SK-N-SH (cell line): ENCODE results near the gene ISCA2. TPM values are rescaled to one million over a fixed set of nuclear protein-coding genes. Genes with fewer than 3 reads are reported as not detected.
A peak's percentile ranks its signal among the peaks of the same experiment; 100 is the strongest.

Experiments
- CTCF ChIA-PET: fragments of 300-600, 350-600 bp; formaldehyde crosslinking; extraction: SDS; loops from one replicate; lab custom pipeline; 2021; lab: Yijun Ruan, JAX
- POLR2A ChIA-PET: fragments of 350-600 bp; sonication (Branson Sonifier 250); formaldehyde crosslinking; extraction: SDS; loops from one replicate; lab custom pipeline; 2020; ENCODE audit warnings: antibody characterized with exemption, inconsistent platforms; lab: Yijun Ruan, JAX
- DNase-seq: peaks from one replicate; pipeline ENCODE4 v3.0.0; 2012
- H2AFZ ChIP-seq: fragments of 200-600 bp; sonication (generic); 2 replicates; pipeline ENCODE4 v1.8.1; 2016; ENCODE audit warnings: antibody characterized with exemption, mild to moderate bottlenecking, low read depth
- H3F3A ChIP-seq: fragments of 200-600 bp; sonication (generic); replicated peaks from 2 replicates; pipeline ENCODE3; 2016; ENCODE audit warnings: antibody characterized with exemption, mild to moderate bottlenecking; ENCODE audit not compliant: insufficient read depth
- H3K27ac ChIP-seq, 2 experiments: fragments of 200-500 bp in 1 of 2; fragments of 200-600 bp in 1 of 2; sonication (Bioruptor generic) in 1 of 2; sonication (generic), shearing (Covaris generic) in 1 of 2; 2 replicates each; pipeline versions ENCODE4 v1.5.1 to v1.6.1; 2014 to 2016; ENCODE audit warnings: low read depth in 2 of 2, inconsistent platforms in 1 of 2, low read length in 1 of 2, mild to moderate bottlenecking in 1 of 2, mixed read lengths in 1 of 2
- H3K27me3 ChIP-seq: fragments of 200-600 bp; sonication (generic), shearing (Covaris generic); 2 replicates; pipeline ENCODE4 v1.6.1; 2016; ENCODE audit warnings: mixed run types; ENCODE audit not compliant: insufficient read depth
- H3K36me3 ChIP-seq, 2 experiments: fragments of 200-500 bp in 1 of 2; fragments of 200-600 bp in 1 of 2; sonication (Bioruptor generic) in 1 of 2; sonication (generic) in 1 of 2; replicated peaks in 1 of 2; 2 replicates each; pipeline versions ENCODE3 to v1.5.1; 2014 to 2016; ENCODE audit warnings: low read length in 1 of 2, mild to moderate bottlenecking in 1 of 2; ENCODE audit not compliant: insufficient read depth in 2 of 2, control insufficient read depth in 1 of 2
- H3K4me1 ChIP-seq, 2 experiments: fragments of 200-500 bp in 1 of 2; fragments of 200-600 bp in 1 of 2; sonication (Bioruptor generic) in 1 of 2; sonication (generic), shearing (Covaris generic) in 1 of 2; 2 replicates each; pipeline versions ENCODE4 v1.5.1 to v1.6.1; 2014 to 2016; ENCODE audit warnings: low read depth in 1 of 2, low read length in 1 of 2, mixed run types in 1 of 2; ENCODE audit not compliant: insufficient read depth in 2 of 2, control insufficient read depth in 1 of 2
- H3K4me2 ChIP-seq: fragments of 200-600 bp; sonication (generic), shearing (Covaris generic); 2 replicates; pipeline ENCODE4 v1.6.1; 2017; ENCODE audit warnings: mixed run types
- H3K4me3 ChIP-seq, 2 experiments: fragments of 200-500 bp in 1 of 2; fragments of 200-600 bp in 1 of 2; sonication (Bioruptor generic) in 1 of 2; sonication (generic), shearing (Covaris generic) in 1 of 2; 2 replicates each; pipeline versions ENCODE4 v1.5.1 to v1.8.1; 2014 to 2016; ENCODE audit warnings: low read depth in 2 of 2, inconsistent platforms in 1 of 2, low read length in 1 of 2, mild to moderate bottlenecking in 1 of 2, mixed read lengths in 1 of 2, moderate library complexity in 1 of 2
- H3K79me2 ChIP-seq: fragments of 200-600 bp; sonication (generic); 2 replicates; pipeline ENCODE4 v1.8.1; 2017; ENCODE audit warnings: mild to moderate bottlenecking; ENCODE audit not compliant: insufficient read depth
- H3K9ac ChIP-seq: fragments of 200-600 bp; sonication (generic); 2 replicates; pipeline ENCODE4 v1.6.1; 2017; ENCODE audit warnings: mixed run types
- H3K9me2 ChIP-seq: fragments of 200-600 bp; sonication (generic); 2 replicates; pipeline ENCODE4 v1.6.1; 2017; ENCODE audit warnings: mixed run types
- H3K9me3 ChIP-seq: fragments of 200-600 bp; sonication (generic); 2 replicates; pipeline ENCODE4 v1.6.1; 2017; ENCODE audit warnings: mixed run types, mild to moderate bottlenecking, moderate library complexity
- H4K20me1 ChIP-seq: fragments of 200-600 bp; sonication (generic); 2 replicates; pipeline ENCODE4 v1.6.1; 2017; ENCODE audit warnings: mild to moderate bottlenecking, mixed run types; ENCODE audit not compliant: insufficient read depth
- CTCF ChIP-seq: fragments of 200-600 bp; sonication (generic); IDR thresholded peaks from 2 replicates; pipeline ENCODE4 v1.6.1; 2017; ENCODE audit warnings: antibody characterized with exemption, mild to moderate bottlenecking, moderate library complexity
- FOSL2 ChIP-seq: IDR thresholded peaks from 2 replicates; pipeline ENCODE4 v1.4.0; 2012; ENCODE audit warnings: low read depth, mild to moderate bottlenecking, moderate library complexity, borderline replicate concordance
- GATA2 ChIP-seq: sonication (generic); formaldehyde crosslinking; IDR thresholded peaks from 2 replicates; pipeline ENCODE4 v1.5.0; 2020; ENCODE audit warnings: mild to moderate bottlenecking, missing genetic modification reagents
- JUND ChIP-seq: IDR thresholded peaks from 2 replicates; pipeline ENCODE4 v1.4.0; 2012
- MEF2A ChIP-seq: IDR thresholded peaks from 2 replicates; pipeline ENCODE4 v1.4.0; 2012; ENCODE audit warnings: low read depth, borderline replicate concordance
- MXI1 ChIP-seq: IDR thresholded peaks from 2 replicates; pipeline ENCODE4 v1.6.1; 2012; ENCODE audit warnings: mild to moderate bottlenecking, low read depth, low read length, improper control_type of control experiment
- NFIC ChIP-seq: IDR thresholded peaks from 2 replicates; pipeline ENCODE4 v1.4.0; 2012; ENCODE audit warnings: borderline replicate concordance
- NRF1 ChIP-seq: IDR thresholded peaks from 2 replicates; pipeline ENCODE4 v1.6.1; 2012; ENCODE audit warnings: low read depth, mild to moderate bottlenecking, low read length
- PBX3 ChIP-seq: IDR thresholded peaks from 2 replicates; pipeline ENCODE4; 2012
- RCOR1 ChIP-seq: fragments of 150-350 bp; IDR thresholded peaks from 2 replicates; pipeline ENCODE4 v1.6.1; 2017; ENCODE audit warnings: antibody characterized with exemption, low read length
- REST ChIP-seq: IDR thresholded peaks from 2 replicates; pipeline ENCODE4 v1.6.1; 2012; ENCODE audit warnings: mild to moderate bottlenecking, low read depth, low read length, moderate library complexity
- SMC3 ChIP-seq: IDR thresholded peaks from 2 replicates; pipeline ENCODE4 v1.6.1; 2012; ENCODE audit warnings: low read depth, low read length, improper control_type of control experiment
- YY1 ChIP-seq: IDR thresholded peaks from 2 replicates; pipeline ENCODE4 v1.4.0; 2012; ENCODE audit warnings: low read depth, mild to moderate bottlenecking
- ZBTB33 ChIP-seq: IDR thresholded peaks from 2 replicates; pipeline ENCODE4 v1.4.0; 2012; ENCODE audit warnings: low read depth, borderline replicate concordance
- WGBS: methylation state at CpG from one replicate; pipeline ENCODE4 v1.1.6; 2017; ENCODE audit warnings: low lambda C conversion rate; 5-methylcytosine and 5-hydroxymethylcytosine counted together
- polyA plus RNA-seq, 3 experiments: library from polyadenylated mRNA; depleted of rRNA; stranded (reverse); fragments of >200 nt; gene quantifications; 2 replicates each; pipeline ENCODE4 v1.2.3, GENCODE V29; 2012

Gene ISCA2
- polyA plus RNA-seq, 1 of the 3 experiments (the other 2 are of a cell fraction) = 51.9 TPM

GRCh38 chr14:74476107-74476506, 17.5 kb upstream of the ISCA2 start:
- Histone ChIP-seq H3K9me2 (no peaks in the 10 kb centered on the region), H3K27ac (peak overlapping the region in 1 of 2 experiments; percentile 48; a peak in 2 of 4 replicates), H3F3A (peaks cover 6% of the 10 kb centered on the region), H2AFZ (peak overlapping the region; percentile 80), H3K79me2 (no peaks in the 10 kb centered on the region), H3K9ac (peak overlapping the region; percentile 22; the same call in 1 of the 2 replicates), H3K4me1 (peaks cover 0 to 4% of the 10 kb centered on the region in 2 experiments; a peak in 1 of 4 replicates), H3K4me2 (no peak overlapping the region), H3K9me3 (no peaks in the 10 kb centered on the region), H3K4me3 (no peak overlapping the region), H3K27me3 (no peaks in the 10 kb centered on the region), H4K20me1 (no peaks in the 10 kb centered on the region), H3K36me3 (peaks cover 5 to 33% of the 10 kb centered on the region in 2 experiments)
- ChIA-PET CTCF (interaction anchor here (1.1 to 10.1 kb wide), 3 partner anchors 114 to 144 kb away, joined by 3 to 249 read pairs (median 4); partner anchors contain the start of gene LTBP2), POLR2A (no interaction called here)
- no peak for DNase-seq
- TF ChIP-seq PBX3 (no peak), YY1 (no peak), NRF1 (no peak), CTCF (no peak), MEF2A (no peak), JUND (no peak), GATA2 (CRISPR knock-in tag) (no peak), REST (no peak), NFIC (no peak), MXI1 (no peak), ZBTB33 (no peak), RCOR1 (no peak), FOSL2 (no peak), SMC3 (no peak)
- 94% methylated on average over 4 of the region's 4 CpGs for whole genome bisulfite sequencing
